ENCODE results near the gene ZFR.

DNA sequence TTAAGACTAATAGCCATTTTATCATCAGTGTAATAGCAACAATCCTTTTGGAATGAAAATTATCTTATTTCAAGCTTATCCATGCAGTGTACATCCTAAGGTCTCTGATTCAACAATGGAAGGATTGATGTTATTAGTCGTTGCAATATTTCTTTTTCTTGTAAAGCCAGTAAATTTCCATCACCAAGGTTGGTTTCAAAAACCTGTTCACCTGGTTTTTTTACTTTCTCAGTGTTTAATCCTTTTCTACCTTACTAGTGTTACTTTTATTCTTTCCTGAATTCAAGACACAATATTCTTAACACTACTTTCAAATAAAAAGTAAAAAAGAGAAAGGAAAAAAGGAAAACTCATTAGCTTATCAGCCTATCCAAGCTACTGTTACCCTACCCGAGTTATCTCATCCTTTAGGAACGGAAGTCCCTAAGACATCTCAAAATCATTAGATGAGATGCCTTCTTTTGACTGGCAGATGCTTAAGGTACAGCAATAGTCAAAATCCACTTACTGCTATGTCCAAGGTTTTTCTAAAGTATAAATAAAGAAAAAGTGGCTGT lies 5.4 kb downstream of the ZFR start:
- TF ChIP-seq, protein P1, sequence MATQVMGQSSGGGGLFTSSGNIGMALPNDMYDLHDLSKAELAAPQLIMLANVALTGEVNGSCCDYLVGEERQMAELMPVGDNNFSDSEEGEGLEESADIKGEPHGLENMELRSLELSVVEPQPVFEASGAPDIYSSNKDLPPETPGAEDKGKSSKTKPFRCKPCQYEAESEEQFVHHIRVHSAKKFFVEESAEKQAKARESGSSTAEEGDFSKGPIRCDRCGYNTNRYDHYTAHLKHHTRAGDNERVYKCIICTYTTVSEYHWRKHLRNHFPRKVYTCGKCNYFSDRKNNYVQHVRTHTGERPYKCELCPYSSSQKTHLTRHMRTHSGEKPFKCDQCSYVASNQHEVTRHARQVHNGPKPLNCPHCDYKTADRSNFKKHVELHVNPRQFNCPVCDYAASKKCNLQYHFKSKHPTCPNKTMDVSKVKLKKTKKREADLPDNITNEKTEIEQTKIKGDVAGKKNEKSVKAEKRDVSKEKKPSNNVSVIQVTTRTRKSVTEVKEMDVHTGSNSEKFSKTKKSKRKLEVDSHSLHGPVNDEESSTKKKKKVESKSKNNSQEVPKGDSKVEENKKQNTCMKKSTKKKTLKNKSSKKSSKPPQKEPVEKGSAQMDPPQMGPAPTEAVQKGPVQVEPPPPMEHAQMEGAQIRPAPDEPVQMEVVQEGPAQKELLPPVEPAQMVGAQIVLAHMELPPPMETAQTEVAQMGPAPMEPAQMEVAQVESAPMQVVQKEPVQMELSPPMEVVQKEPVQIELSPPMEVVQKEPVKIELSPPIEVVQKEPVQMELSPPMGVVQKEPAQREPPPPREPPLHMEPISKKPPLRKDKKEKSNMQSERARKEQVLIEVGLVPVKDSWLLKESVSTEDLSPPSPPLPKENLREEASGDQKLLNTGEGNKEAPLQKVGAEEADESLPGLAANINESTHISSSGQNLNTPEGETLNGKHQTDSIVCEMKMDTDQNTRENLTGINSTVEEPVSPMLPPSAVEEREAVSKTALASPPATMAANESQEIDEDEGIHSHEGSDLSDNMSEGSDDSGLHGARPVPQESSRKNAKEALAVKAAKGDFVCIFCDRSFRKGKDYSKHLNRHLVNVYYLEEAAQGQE (IDR thresholded peaks at IDR 0.05), result no peak
- TF ChIP-seq, protein P2, sequence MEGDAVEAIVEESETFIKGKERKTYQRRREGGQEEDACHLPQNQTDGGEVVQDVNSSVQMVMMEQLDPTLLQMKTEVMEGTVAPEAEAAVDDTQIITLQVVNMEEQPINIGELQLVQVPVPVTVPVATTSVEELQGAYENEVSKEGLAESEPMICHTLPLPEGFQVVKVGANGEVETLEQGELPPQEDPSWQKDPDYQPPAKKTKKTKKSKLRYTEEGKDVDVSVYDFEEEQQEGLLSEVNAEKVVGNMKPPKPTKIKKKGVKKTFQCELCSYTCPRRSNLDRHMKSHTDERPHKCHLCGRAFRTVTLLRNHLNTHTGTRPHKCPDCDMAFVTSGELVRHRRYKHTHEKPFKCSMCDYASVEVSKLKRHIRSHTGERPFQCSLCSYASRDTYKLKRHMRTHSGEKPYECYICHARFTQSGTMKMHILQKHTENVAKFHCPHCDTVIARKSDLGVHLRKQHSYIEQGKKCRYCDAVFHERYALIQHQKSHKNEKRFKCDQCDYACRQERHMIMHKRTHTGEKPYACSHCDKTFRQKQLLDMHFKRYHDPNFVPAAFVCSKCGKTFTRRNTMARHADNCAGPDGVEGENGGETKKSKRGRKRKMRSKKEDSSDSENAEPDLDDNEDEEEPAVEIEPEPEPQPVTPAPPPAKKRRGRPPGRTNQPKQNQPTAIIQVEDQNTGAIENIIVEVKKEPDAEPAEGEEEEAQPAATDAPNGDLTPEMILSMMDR (IDR thresholded peaks at IDR 0.05), result no peak
- TF ChIP-seq POLR2A (IDR thresholded peaks at IDR 0.05; ENCODE audit: low read length) (no peak), MYC (IDR thresholded peaks at IDR 0.05; ENCODE audit: borderline replicate concordance, low read length) (no peak), RFX5 (IDR thresholded peaks at IDR 0.05) (no peak), BHLHE40 (IDR thresholded peaks at IDR 0.05; ENCODE audit: low read depth, low read length) (no peak), RAD21 (conservative IDR thresholded peaks at IDR 0.05 in 1 of 2, IDR thresholded peaks at IDR 0.05 in 1 of 2) (no peak), HDAC2 (IDR thresholded peaks at IDR 0.05) (no peak), EP300 (IDR thresholded peaks at IDR 0.05) (no peak)

Measured in A549 (cell line).